NCI-H2196 treated with DMSO at 0.1 percent for 48 hours (cell line): ENCODE data around the gene DCBLD1.
"Not testable (repeated sequence)": the region's sequence is repeated elsewhere in the genome, so short reads cannot be mapped to it uniquely, and the experiment has no call there.

Experiments used
- DNase-seq: peaks from one replicate; lab custom pipeline; 2025; ENCODE audit not compliant: unreplicated experiment; lab: John Stamatoyannopoulos, UW

Gene DCBLD1

GRCh38 chr6:117497237-117497636 is 14.8 kb downstream of the DCBLD1 start:
- no peak for DNase-seq

DNA sequence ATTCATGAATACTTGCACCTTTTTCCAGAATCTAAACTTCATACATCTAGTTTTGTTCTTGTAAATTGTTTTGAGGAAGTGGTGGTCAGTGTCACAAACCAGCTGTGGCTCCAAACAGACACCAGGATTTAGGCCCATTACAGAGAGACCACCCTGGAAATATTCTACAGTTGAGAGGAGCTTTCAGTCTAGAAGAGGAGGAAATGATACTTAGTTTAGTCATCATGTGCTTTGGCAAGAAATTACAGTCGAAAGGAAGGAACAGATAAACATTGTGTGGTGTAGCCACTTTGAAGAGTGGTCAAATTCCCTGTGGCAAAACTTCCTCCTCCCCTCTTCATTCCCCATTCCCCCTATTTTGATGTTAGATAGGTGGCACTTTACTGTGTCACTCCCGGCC is 15.7 kb downstream of the DCBLD1 start:
- DNase-seq: no peak

GRCh38 chr6:117501722-117502121 is 19.2 kb downstream of the DCBLD1 start:
- DNase-seq: no peak

GRCh38 chr6:117502580-117502979 is 20.1 kb downstream of the DCBLD1 start:
- no peak for DNase-seq

- DNase-seq: no peak
Measured at GRCh38 chr6:117503211-117503610, 20.7 kb downstream of the DCBLD1 start.

- DNase-seq: no peak
Measured at GRCh38 chr6:117504478-117505144, 22.1 kb downstream of the DCBLD1 start.

- no peak for DNase-seq
Measured at GRCh38 chr6:117505311-117505710, 22.8 kb downstream of the DCBLD1 start.

GRCh38 chr6:117506180-117506835 is 23.8 kb downstream of the DCBLD1 start:
- no peak for DNase-seq

DNA sequence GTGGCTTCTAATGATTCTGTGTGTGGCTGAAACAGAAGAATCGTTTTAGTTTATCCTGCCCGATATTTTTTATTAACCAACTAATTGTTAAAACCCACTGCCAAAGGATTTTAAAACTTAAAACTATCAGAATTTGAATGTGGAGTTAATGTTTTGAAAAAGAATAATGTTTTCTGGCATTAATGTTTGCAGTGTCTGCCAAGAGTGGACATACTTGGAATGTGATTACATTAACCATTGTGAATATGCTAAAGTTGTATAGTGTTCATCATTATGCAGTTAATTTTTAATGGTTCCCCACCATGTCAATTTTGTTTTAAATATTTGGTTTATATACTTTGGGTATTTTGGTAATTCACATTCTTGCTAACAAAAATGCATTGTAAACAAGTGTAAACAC is 24.4 kb downstream of the DCBLD1 start:
- no peak for DNase-seq

DNA sequence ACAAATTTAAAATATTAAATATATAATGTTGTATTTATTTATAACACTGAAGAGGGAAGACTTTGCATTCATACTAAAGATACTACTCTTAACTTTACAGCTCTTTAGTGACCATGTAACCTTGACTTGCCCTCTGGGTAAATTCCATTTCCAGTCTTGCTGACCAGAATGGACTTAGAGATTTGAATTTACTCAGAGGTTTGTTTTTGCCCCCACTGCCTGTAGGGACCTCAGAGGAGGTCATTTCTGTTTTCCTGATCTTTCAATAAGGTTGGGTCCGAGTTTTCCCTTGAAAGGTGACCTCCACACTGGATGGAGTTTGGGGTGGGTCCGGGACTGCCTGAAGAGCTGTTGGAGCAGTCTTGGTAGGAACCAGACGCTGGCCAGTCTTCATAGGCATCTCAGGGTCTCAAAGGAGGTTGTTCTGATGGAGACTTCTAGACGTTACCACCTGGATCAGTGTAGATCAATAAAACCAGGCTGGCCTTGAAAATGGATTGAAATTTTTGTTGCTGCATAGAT is 26.0 kb downstream of the DCBLD1 start:
- no peak for DNase-seq

DNA sequence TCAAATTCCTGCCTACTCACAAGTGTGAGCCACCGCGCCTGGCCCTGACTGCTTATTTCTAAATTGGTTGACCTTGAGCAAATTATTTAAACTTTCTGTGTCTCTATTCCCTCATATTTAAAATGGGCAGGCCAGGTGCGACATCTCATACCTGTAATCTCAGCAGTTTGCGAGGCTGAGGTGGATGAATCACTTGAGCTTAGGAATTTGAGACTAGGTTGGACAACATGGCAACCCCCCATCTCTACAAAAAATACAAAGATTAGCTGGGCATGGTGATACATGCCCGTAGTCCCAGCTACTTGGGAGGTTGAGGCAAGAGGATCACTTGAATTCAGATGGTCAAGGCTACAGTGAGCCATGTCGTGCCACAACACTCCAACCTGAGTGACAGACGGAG is 26.5 kb downstream of the DCBLD1 start:
- no peak for DNase-seq

- DNase-seq: no peak
Measured at GRCh38 chr6:117512056-117512828, 29.8 kb downstream of the DCBLD1 start.

DNA sequence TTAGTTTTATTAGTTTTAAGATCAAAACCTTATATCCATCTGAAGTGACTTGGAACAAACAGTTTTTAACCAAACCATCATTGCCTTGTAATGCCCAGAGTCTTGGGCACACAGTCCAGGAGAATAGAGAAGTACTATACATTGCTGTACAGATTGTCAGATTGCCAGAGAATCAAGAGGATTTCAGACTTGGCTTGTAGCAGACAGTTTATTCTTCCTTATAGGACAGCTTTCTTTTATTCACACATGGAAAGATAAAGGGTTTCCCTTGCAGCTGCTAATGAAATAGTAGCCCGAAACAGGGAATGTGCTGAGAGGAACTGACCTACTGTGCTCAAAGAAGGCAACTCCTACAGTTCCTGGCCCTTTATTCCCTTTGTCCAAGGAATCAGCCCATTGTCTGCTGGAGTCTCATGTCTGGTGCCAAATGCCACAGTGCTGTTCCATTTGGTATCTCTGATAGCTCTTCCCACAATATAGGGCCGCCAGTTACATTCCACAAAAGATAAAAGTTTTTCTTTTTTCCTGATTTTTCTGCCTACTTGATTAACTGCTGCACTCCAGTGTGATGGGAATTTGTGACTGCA is 30.6 kb downstream of the DCBLD1 start:
- DNase-seq: no peak

GRCh38 chr6:117513778-117514365 is 31.4 kb downstream of the DCBLD1 start:
- no peak for DNase-seq

GRCh38 chr6:117514655-117515054 is 32.2 kb downstream of the DCBLD1 start:
- no peak for DNase-seq

DNA sequence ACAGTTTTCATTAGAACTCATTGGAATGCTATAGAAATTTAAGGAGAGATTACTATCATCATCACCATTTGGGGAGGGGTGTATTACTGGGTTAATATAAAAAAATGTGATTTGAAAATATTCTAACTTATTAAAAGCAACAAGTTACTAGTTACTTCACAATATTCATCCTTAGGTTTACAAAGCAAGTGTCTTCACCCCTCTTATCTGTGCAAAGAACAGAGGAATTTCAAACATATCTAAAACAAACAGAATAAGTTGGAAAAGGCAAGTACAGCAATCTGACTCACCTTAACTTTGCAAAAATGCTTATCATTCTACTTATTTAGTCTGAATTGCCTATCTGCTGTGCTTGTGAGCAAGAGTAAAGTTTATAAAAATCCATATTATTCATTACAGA is 32.9 kb downstream of the DCBLD1 start:
- no peak for DNase-seq

- not testable (repeated sequence) for DNase-seq
Measured at GRCh38 chr6:117517995-117518394, 35.5 kb downstream of the DCBLD1 start.

GRCh38 chr6:117518870-117519269 is 36.4 kb downstream of the DCBLD1 start:
- DNase-seq: no peak

- no peak for DNase-seq
Measured at GRCh38 chr6:117520603-117521395, 38.3 kb downstream of the DCBLD1 start.

- DNase-seq: no peak
Measured at GRCh38 chr6:117521791-117522502, 39.5 kb downstream of the DCBLD1 start.
